Activated CD8-positive, alpha-beta memory T cell treated with anti-CD3 and anti-CD28 coated beads for 1 hour (primary cell): ENCODE measurements around the gene PDCD1LG2.
"Not testable (repeated sequence)": the region's sequence is repeated elsewhere in the genome, so short reads cannot be mapped to it uniquely, and the experiment has no call there.

ENCODE experiments used
- DNase-seq, 2 donors: peaks; one replicate each; pipeline ENCODE4 v3.0.0-alpha.2; 2020; ENCODE audit warnings: low read depth in 1 of 2; ENCODE audit errors: extremely low read depth in 1 of 2

PDCD1LG2 gene

DNA sequence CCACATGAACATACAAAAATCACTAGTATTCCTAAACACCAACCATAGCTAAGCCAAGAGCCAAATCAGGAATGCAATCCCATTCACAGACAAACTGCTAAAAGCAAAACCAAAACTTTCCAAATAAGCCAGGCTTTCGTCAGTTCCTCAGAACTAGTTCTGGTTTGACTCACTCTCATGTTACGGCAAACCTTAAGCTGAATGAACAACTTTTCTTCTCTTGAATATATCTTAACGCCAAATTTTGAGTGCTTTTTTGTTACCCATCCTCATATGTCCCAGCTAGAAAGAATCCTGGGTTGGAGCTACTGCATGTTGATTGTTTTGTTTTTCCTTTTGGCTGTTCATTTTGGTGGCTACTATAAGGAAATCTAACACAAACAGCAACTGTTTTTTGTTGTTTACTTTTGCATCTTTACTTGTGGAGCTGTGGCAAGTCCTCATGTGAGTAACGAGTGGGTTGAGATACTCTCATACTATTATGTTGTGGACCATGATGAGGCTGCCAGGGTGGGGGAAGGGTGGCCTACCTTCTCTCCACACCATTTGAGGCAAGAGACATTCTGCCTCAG is at the start of gene PDCD1LG2:
PDCD1LG2 (plus strand) TSS at position 172 of the 572 bp plus-strand sequence. CDS start 12,016 bp downstream, outside the sequence.
- DNase-seq, result no peak

DNA sequence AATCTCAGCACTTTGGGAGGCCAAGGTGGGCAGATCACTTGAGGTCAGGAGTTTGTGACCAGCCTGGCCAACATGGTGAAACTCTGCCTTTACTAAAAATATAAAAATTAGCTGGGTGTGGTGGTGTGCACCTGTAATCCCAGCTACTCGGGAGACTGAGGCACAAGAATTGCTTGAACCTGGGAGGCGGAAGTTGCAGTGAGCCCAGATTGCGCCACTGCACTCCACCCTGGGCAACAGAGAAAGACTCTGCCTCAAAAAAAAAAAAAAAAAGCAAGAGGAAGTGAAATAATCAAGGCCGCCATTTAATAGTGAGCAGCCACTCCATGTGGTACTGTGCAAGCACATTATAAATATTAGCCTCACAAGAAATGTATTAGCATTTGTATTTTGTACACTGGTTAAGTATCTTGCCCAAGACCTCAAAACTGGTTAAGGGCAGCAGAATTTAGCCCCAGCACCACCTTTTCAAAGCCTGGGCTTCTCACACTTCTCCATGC is 45.5 kb upstream of the PDCD1LG2 start:
- DNase-seq, result not testable (repeated sequence)

DNA sequence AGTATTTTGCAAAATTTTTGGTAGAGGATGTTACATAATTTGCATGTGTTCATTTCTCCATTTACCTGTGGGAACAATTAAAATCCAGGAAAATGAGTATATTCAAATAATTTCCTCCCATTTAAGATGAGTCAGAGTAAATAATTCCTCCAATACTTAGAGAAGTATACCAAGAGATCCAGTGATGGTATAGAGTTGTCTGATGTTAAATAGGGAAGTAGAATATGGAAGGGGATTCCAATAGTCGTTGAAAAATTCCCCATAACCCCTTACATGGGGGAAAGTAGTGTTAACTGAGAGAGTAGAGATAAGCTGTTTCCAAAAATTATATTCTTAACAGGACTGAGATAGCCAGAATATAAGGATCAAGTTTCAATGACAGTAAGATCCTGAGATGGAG is 44.3 kb upstream of the PDCD1LG2 start:
- no peak for DNase-seq

DNA sequence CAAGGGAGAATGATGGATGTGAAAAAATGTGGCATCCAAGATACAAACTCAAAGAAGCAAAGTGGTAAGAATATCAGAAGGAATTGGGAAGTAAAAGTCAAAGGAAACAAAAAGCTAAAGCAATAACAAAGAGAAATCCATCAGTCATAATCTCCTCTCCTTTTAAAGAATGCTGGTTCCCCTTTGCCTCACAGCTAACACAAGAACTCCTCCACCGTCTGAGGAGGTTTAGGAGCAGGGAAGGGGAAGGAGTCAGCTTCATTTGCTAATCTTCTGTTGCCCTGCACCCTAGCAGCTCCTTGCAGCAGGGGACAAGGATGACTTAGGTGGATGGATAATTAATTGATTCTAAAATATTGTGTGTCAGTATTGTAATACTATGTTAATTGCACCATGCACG is 43.6 kb upstream of the PDCD1LG2 start:
- no peak for DNase-seq

DNA sequence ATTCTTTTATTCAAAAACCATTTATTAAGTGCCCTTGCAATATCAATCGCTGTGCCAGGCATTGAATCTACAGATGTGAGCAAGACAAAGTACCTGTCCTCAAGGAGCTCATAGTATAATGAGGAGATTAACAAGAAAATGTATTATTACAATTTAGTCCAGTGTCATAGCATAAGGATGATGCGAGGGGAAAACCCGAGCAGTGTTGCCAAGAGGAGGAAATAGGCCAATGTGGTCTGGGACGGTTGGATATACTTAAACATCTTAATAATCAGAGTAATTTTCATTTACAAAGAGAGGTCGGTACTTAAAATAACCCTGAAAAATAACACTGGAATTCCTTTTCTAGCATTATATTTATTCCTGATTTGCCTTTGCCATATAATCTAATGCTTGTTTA is 41.5 kb upstream of the PDCD1LG2 start:
- DNase-seq, result no peak

DNA sequence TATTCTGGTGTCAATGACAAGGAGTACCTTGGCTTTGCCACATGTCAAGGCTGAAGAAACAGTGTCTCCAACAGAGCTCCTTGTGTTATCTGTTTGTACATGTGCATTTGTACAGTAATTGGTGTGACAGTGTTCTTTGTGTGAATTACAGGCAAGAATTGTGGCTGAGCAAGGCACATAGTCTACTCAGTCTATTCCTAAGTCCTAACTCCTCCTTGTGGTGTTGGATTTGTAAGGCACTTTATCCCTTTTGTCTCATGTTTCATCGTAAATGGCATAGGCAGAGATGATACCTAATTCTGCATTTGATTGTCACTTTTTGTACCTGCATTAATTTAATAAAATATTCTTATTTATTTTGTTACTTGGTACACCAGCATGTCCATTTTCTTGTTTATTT is 40.2 kb upstream of the PDCD1LG2 start:
- DNase-seq, result no peak

DNA sequence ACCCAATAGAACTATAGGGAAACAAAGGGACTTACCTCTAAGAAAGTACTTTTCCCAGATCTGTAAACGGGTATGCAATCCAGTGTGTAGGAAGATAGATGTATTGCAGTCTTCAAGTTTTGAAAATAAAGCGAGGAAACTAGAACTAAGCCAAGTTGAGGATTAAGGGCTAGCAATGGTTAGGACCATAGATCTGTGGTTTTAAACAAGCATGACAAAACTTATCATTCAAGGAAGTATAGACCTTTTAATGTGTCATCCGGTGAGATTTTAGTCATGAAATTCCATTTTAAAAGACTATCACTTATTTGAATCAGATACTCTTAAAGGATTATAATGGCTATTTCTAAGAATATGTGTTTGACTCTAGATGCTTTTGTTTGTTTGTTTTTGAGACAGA is 39.5 kb upstream of the PDCD1LG2 start:
- DNase-seq, result no peak

DNA sequence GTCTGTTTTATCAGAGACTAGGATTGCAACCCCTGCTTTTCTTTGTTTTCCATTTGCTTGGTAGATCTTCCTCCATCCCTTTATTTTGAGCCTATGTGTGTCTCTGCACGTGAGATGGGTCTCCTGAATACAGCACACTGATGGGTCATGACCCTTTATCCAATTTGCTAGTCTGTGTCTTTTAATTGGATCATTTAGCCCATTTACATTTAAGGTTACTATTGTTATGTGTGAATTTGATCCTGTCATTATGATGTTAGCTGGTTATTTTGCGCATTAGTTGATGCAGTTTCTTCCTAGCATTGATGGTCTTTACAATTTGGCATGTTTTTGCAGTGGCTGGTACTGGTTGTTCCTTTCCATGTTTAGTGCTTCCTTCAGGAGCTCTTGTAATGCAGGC is 34.7 kb upstream of the PDCD1LG2 start:
- not testable (repeated sequence) for DNase-seq

DNA sequence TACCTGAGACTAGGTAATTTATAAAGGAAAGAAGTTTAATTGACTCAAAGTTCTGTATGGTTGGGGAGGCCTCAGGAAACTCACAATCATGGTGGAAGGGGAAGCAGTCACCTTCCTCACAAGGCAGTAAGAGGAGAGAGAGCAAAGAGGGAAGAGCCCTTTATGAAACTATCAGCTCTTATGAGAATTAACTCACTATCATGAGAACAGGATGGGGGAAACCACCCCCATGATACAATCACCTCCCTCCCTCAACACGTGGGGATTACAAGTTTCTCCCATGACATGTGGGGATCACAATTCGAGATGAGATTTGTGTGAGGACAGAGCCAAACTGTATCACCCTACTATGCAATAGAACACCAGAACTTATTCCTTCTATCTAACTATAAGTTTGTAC is 32.1 kb upstream of the PDCD1LG2 start:
- DNase-seq, result no peak

DNA sequence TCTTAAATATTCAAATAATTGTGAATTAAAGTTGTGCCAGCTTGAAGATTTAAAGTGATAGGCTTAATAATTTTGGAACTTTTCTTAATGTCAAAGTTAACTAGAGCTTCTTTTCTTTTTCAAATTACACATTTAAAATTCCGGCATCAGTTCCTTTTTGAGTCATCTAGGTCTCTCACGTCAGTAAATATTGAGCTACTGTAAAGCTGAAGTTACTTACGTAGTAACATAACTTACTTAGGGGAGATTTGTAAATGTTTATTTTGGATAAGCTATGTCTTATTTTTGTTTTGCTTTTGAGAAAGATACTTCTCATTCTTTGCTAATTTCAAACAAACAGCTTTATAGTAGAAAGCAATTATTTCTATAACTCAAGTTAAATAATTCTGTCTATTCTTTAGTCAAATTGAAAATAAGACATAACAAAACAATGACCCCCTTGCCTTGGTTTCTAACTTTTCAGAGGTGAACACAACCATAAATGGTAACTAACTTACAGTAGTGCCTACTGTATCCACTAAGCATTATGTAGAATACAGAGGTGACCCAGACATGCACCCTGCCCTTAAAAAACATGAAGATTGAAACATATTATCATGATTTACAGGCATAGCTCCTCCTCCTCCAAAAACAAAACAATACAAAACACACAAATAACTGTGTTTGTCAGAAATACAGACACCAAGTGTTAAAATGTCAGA is 30.2 kb upstream of the PDCD1LG2 start:
- no peak for DNase-seq

DNA sequence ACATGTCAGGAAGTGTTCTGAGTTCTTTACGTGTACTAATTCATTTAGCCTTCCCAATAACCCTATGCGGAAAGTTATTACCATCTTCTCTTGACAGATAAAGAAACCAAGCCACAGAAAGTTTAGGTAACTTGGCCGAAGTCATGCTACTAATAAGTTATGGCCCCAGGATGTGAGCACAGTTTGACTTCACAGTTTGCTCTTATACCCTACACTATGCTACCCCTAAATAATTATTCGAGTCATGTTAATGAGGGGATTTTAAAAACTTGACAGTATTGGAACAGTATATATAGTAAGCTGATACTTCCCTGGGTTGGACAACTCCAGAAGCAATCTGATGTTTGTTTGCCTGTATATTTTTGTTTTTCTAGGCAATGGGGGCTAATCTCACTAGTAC is 29.4 kb upstream of the PDCD1LG2 start:
- no peak for DNase-seq

DNA sequence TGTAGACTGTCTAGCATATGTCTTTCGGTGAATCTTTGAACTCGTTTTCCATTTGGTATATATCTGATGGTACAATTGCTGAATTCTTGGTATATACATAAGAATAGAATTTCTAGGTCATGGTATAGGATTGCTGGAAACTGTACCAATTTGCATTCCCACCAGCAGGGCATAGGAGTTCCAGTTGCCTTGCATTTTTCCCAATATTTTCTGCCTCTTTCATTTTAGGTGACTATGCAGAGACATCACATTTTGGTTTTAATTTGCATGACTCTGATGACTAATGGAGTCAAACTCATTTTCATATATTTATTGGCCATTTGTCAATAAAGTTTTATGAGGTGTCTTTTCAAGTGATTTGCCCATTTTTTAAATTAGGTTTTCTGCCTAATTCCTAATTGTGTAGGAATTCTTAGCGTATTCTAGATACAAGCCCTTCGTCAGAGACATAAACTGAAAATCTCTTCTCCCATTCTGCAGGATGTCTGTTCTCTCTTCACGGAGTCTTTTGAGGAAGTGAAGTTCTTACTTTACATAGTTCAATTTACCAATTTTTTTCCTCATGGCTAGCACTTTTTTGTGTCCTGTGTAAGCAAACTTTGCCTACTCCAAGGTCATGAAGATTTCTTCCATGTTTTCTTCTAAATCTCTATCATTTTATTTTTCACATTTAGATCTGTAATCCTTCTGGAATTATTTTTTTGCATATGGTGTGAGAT is 28.9 kb upstream of the PDCD1LG2 start:
- no peak for DNase-seq

DNA sequence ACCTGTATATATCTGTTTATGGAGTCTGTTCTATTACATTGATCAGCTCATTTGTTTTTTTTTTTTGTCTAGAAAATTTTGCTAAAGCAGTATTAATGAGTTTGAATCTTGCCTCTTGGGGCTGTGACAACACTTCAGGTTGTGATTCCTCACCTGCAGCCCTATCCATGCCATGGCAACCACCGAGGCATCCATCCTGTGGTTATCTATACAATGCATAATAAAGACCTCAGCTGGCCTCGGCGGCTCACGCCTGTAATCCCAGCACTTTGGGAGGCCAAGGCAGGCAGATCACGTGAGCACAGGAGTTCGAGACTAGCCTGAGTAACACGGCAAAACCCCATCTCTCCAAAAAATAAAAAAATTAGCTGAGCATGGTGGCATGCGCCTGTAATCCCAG is 28.1 kb upstream of the PDCD1LG2 start:
- DNase-seq, result no peak

DNA sequence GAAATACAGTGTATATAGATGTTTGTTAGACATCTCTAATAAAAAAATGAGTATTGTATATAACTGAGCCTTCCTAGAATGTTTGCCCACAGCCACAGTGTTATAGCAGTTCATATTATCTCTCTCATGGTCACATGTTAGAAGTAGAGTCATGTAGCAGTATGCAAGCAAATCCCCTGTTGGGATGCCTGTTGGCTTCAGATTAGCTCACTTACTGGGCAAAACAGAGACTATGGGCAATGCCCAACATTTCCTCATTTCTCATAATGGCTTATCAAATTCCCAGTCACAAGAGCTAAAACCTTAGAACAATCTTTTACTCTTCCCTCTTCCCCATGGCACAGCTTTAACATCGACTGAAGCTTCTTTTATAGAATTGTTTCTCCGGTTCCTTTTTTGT is 27.0 kb upstream of the PDCD1LG2 start:
- no peak for DNase-seq

DNA sequence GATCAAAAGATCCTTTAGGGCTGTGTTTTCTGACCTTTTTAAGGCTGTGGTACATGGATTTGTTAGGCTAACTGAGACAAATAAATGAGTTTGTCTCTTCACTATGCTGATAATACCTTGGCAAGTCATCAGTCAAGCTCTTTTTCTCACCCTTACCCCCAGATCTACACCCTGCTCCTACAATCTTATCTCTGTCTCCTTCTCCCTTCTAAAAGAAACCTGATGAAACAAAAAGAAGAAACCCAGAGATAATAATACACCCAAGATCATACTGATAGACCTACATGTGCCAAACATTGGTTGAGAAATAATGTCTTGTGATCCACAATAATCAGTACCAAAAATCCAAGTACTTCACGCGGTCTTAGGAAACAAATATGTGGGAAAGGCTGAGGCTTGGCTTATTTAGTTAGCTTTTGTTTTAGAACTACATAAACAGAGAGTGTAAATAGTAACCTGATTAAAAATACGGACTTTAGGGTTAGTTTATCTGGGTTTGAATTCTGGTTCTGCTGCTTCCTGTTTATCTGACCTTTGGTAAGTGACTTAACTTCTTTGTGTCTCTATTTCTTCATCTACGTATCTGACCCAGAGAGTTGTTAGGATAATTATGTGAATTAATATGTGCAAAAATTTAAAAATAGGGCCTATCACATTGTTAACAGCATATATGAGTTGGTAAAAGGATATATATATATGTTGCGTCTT is 24.8 kb upstream of the PDCD1LG2 start:
- no peak for DNase-seq

DNA sequence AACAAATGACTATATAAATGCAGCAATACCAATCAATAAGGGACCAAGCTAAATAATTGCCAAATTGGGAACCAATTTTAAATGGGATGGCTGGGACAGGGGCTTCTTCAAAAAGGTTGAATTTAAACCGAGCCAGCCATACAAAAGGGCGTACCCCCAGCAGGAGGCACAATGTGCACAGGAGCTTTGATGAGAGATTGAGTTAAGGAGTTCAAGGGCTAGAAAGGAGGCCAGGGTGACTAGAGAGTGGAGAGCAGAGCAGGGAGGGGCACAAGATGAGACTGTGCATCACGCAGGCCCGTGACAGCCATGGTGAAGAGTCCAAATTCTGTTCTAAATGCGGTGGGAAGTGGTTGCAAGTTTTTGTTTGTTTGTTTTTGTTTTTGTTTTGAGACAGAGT is 23.3 kb upstream of the PDCD1LG2 start:
- DNase-seq, result no peak

DNA sequence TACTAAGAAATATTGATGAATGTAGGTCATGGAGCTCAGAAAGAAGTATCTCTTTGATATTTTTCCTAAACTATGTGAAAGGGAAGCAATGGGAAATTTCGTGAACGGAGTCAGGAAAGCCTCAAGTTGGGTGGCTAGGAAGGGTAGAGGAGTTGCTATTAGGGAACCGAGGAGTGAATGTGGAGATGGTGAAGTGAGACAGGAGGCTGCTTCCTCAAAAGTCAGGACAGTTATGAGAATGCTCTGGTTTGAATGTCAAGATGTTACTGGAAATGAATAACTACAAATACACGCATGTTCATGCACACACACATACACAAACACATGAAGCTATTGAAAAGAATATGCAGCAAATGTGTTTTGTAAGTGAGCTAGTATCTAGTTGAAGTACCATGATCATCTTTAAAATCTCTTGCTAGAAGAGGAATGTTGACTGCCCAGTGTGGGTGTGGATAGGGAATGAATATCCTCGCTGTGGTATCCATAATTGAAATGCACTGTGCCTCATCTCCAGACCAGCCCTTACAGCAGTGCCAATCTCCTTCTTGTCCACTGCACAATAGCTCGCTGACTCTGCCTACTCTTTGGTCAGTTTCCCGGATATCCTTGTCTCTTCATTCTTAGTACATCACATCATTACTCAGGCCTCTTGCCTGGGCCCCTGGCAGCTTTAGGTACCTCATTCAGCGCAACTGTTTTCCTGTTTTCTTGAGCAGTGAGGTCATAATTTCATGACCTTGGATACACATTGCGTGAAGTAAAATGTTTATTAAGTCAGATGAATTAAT is 21.9 kb upstream of the PDCD1LG2 start:
- no peak for DNase-seq

DNA sequence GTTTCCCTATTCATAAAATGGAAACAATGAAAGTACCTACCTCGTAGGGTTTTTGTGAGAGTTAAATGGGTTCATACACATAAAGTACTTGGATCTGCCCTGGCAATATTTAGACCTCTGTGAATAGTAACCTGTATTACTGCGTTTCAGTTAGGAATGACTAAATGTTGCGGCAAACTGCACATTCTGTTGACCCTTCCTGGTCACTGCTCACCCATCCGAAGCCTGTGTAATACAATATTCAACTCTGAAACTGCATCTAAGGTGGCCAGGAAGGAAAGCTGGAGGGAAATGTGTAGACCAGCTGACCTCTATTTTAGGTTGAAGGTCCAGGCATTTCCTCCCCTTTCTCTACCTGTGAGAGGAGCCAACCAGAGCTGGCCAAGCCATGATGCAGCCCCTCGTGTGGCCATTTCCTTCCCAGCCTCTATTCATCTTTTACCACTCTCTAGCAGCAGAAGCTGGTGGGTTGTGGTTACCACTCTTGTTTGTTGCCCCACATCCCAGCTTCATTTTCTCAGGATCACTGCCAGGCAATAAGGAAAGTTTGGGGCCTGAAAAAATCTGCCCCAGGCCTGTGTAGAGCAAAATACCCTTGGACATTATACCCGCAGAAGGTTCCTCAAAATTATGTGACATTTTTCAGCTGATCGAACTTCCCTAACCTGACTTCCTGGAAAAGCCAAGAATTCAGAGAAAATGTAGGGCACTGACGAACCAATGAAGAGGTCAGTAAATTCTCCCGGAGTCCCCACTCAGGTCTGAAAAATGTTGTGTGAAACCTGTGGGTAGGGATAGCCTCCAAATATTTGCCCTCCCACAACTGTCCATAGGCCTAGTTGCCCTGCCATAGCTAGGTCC is 20.5 kb upstream of the PDCD1LG2 start:
- no peak for DNase-seq

DNA sequence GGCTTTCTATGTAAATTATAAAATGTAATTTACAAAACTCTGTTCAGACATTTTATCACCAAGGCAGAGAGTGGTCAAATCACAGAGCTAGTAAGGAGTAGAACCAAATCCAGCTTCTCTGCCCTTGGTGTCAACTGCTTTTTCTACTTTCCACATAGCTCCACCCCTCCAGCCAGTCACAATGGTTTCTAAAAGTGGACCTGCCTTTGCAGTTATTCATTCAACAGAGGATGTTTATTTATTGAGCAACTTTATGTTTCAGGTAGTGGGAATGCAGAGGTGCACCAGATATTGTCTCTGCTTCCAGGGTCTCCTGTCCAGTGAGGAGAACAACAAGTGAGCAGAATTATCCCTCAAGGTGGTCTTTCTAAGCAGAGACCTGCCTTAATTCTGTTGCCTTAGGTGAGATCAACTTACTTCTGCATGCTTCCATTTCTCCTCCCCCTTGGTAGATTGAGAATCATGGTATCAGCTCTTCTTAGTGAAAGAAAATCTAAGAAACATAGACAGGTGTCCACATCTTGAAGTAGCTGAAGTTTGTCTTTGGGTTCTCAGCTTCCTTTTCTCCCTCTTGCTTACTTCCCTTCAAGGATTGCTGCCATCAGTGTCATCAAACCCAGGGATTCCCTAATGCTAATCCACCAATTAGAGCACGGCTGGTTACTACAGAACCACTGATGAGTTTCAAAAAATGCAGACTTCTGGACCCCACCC is 17.2 kb upstream of the PDCD1LG2 start:
- no peak for DNase-seq
